ENCODE measurements around the gene PLXNB2. TPM values are rescaled to one million over a fixed set of nuclear protein-coding genes. Genes with fewer than 3 reads are reported as not detected.

Gene PLXNB2
- total and polyA plus RNA-seq, 2 of the 4 experiments (the other 2 are of a cell fraction), result 73.1 to 202 TPM

DNA sequence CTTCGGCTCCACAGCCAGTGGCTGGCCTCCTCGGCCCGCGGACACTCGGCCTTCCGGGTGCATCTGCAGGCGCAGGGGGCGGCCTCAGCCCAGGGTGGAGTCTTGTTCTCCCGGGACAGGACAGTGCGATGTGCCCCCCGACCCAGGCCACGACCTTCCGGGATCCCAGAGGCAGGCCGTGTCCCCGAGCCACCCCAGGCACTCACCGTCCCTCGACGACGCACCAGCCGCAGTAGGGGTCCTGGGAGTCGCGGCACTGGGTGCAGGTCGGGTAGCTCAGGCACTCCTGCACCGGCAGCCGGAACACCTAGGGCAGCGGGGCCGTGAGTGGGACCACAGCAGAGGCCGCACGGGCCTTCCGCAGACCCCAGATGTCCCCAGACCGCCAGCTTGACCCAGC lies 19.7 kb downstream of the PLXNB2 start:
- H3K4me2 ChIP-seq (ENCODE audit: low read depth, low read length), result no peak overlapping the region
- H3K9me1 ChIP-seq (ENCODE audit: insufficient read depth, low read length), result no peaks in the 10 kb centered on the region
- peaks cover 75% of the 10 kb centered on the region for H3K36me3 ChIP-seq (ENCODE audit: control insufficient read depth, insufficient read depth, low read length)
- dilution Hi-C loops (cut with HindIII; ENCODE audit: low sequenced_read_pairs, unreplicated experiment), result no loop called here
- peaks cover 76% of the 10 kb centered on the region for H4K20me1 ChIP-seq (ENCODE audit: insufficient read depth, low read length)
- H2AK9ac ChIP-seq (replicated peaks; ENCODE audit: low read depth, low read length, poor library complexity), result no peak overlapping the region
- in situ Hi-C loops (cut with MboI; ENCODE audit: low sequenced_read_pairs), result no loop called here
- H3K4me1 ChIP-seq (ENCODE audit: control insufficient read depth, insufficient read depth, low read length), result peaks cover 9% of the 10 kb centered on the region
- H2BK5ac ChIP-seq (ENCODE audit: low read depth, low read length, poor library complexity, severe bottlenecking), result no peak overlapping the region
- H3K4ac ChIP-seq (ENCODE audit: low read depth, low read length), result no peak overlapping the region
- H2BK120ac ChIP-seq (ENCODE audit: low read depth, low read length), result no peak overlapping the region
- POLR2A ChIA-PET (ENCODE audit: unreplicated experiment), result no interaction called here
- H3K27ac ChIP-seq (ENCODE audit: insufficient read depth, low read length), result no peak overlapping the region
- CTCF ChIA-PET, result no interaction called here
- no peak for TF ChIP-seq CEBPB (IDR thresholded peaks at IDR 0.05; ENCODE audit: low read depth, low read length)
- no peak for TF ChIP-seq BHLHE40 (IDR thresholded peaks at IDR 0.05; ENCODE audit: low read depth, low read length)
- no peak for TF ChIP-seq MAZ (IDR thresholded peaks at IDR 0.05; ENCODE audit: borderline replicate concordance, low read depth, low read length)
- no peak for TF ChIP-seq RAD21 (IDR thresholded peaks at IDR 0.05; ENCODE audit: low read length)
- no peak for TF ChIP-seq MXI1 (IDR thresholded peaks at IDR 0.05; ENCODE audit: borderline replicate concordance, low read depth, low read length)
- no peak for TF ChIP-seq FOS (IDR thresholded peaks at IDR 0.05; ENCODE audit: low read depth, low read length)
- peaks cover 11 to 52% of the 10 kb centered on the region in 2 experiments; a peak in 3 of 4 replicates for H3K79me1 ChIP-seq (ENCODE audit: low read depth in 1 of 2, low read length in 2 of 2)
- no peak overlapping the region for H3K23ac ChIP-seq (ENCODE audit: low read depth, low read length)
- no peaks in the 10 kb centered on the region for H3K9me3 ChIP-seq (ENCODE audit: control insufficient read depth, insufficient read depth, low read length)
- no peak overlapping the region for H2AFZ ChIP-seq (replicated peaks; ENCODE audit: low read length, poor library complexity)
- no peak overlapping the region for H4K91ac ChIP-seq (ENCODE audit: insufficient read depth, low read depth, low read length)
- no peak overlapping the region for H3K18ac ChIP-seq (ENCODE audit: low read depth, low read length)
- no peak for DNase-seq
- no peak overlapping the region for H2BK15ac ChIP-seq (ENCODE audit: low read depth, low read length)
- no peak overlapping the region for H3K14ac ChIP-seq (replicated peaks; ENCODE audit: low read depth, low read length)
- H2BK20ac ChIP-seq (ENCODE audit: low read depth, low read length), result no peak overlapping the region
- H3K9ac ChIP-seq (ENCODE audit: low read depth, low read length), result no peak overlapping the region
- BruUV-seq (replicated peaks), result no TSS peak
- intact Hi-C loops (cut with micrococcal nuclease), result no loop called here
- ATAC-seq (ENCODE audit: low read depth), result no peak
- no peak overlapping the region for H4K5ac ChIP-seq (ENCODE audit: low read depth, low read length)
- no peak overlapping the region for H3K56ac ChIP-seq (ENCODE audit: extremely low read depth, insufficient read depth, low read length)
- H3K4me3 ChIP-seq (ENCODE audit: insufficient read depth, low read depth, low read length), result no peak overlapping the region
- WGBS, 2 experiments (ENCODE audit: extremely low coverage in 2 of 2, insufficient read length in 1 of 2), result 96% methylated on average over 26 of the region's 31 CpGs; no CpG with 5 or more reads in 1 of the 2 experiments
- H2AK5ac ChIP-seq (ENCODE audit: low read depth, low read length), result no peak overlapping the region
- no peak overlapping the region for H4K8ac ChIP-seq (ENCODE audit: low read depth in 2 of 2, low read length in 2 of 2)
- no peaks in the 10 kb centered on the region for H3K27me3 ChIP-seq (ENCODE audit: control insufficient read depth, insufficient read depth, low read length)
